Measurements from ENCODE around the gene ALDH1L2. TPM values are rescaled to one million over a fixed set of nuclear protein-coding genes. Genes with fewer than 3 reads are reported as not detected.
A peak's percentile ranks its signal among the peaks of the same experiment; 100 is the strongest.

Gene ALDH1L2
- total and polyA plus RNA-seq, 9 of the 15 experiments (the other 6 are each of a cell fraction or from before 2014, with no cell fraction given) = 1.1 to 9.9 (median 3.8) TPM

DNA sequence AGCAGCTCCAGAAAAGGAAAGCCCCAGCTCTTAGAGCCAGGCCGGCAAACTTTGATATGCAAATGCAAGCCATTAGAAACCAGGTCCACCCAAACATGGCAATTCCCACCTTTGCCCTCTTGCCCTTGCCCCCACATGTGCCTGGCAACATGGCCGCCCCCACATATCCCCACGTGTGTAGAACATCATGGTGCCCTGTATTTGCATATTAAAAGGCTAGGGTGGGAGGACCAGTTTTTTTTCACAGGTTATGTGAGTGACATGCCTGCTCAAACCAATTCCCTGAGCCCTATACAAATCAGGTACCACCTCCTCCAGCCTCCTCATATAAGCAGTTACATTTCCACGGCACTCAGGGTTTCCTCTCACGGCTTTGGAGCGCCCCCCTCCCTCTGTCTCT lies 6.1 kb upstream of the ALDH1L2 start:
- H3K4me2 ChIP-seq (ENCODE audit: insufficient read depth, low read length) = no peak overlapping the region
- H3K4me3 ChIP-seq = no peak overlapping the region
- H3K27ac ChIP-seq (ENCODE audit: extremely low read depth, low read depth, low read length) = no peak overlapping the region
- H3K9me1 ChIP-seq (ENCODE audit: control insufficient read depth, insufficient read depth, low read length) = no peaks in the 10 kb centered on the region
- in situ Hi-C loops (cut with MboI) = no loop called here
- no peak for DNase-seq (ENCODE audit: extremely low read depth in 1 of 4, low spot score in 3 of 4)
- peak; percentile 71 for ATAC-seq
- BruUV-seq (replicated peaks) = no TSS peak
- no peaks in the 10 kb centered on the region for H4K20me1 ChIP-seq (replicated peaks; ENCODE audit: control insufficient read depth, insufficient read depth, low read length)
- no peaks in the 10 kb centered on the region for H3K79me2 ChIP-seq (ENCODE audit: control insufficient read depth, insufficient read depth, low read length)
- no peaks in the 10 kb centered on the region for H3K36me3 ChIP-seq (ENCODE audit: control insufficient read depth, insufficient read depth, low read length)
- H3K27me3 ChIP-seq (ENCODE audit: control insufficient read depth in 2 of 2, insufficient read depth in 2 of 2, low read length in 2 of 2) = no peaks in the 10 kb centered on the region; a peak in 2 of 5 replicates
- no peak for TF ChIP-seq CREM (IDR thresholded peaks at IDR 0.05; ENCODE audit: low read depth)
- 0 out of 4 replicates have a peak, but pooled peaks of 1 of the 2 experiments have one; percentile 14 for TF ChIP-seq MNT (conservative IDR thresholded peaks at IDR 0.05)
- no peak for TF ChIP-seq FOS (IDR thresholded peaks at IDR 0.05; ENCODE audit: extremely low read depth, insufficient read length)
- TF ChIP-seq NR2C1 (IDR thresholded peaks at IDR 0.05) = peak; percentile 19; the same call in 1 of the 2 replicates
- TF ChIP-seq NR2C1 (tag; IDR thresholded peaks at IDR 0.05) = peak; percentile 37; the same call in 1 of the 2 replicates
- peak; percentile 82 for TF ChIP-seq PKNOX1 (IDR thresholded peaks at IDR 0.05)
- peak in 1 of 3 experiments; percentile 56 for TF ChIP-seq YY1 (IDR thresholded peaks at IDR 0.05; ENCODE audit: borderline replicate concordance in 1 of 3, control insufficient read depth in 1 of 3, extremely low read depth in 1 of 3, insufficient read depth in 3 of 3, insufficient read length in 1 of 3, insufficient replicate concordance in 2 of 3, low read depth in 1 of 3, low read length in 2 of 3)
- TF ChIP-seq FUS (optimal IDR thresholded peaks at IDR 0.05; ENCODE audit: low read depth, low read length) = no peak
- TF ChIP-seq SMARCC2 (IDR thresholded peaks at IDR 0.05; ENCODE audit: low read depth) = no peak
- TF ChIP-seq EP400 (IDR thresholded peaks at IDR 0.05) = peak; percentile 22; the same call in 1 of the 2 replicates
- no peak for TF ChIP-seq HNRNPL (IDR thresholded peaks at IDR 0.05; ENCODE audit: low read depth, low read length)
- TF ChIP-seq ARID4B (CRISPR knock-in tag; IDR thresholded peaks at IDR 0.05) = no peak
- no peak for TF ChIP-seq RBM39 (optimal IDR thresholded peaks at IDR 0.05; ENCODE audit: low read depth, low read length)
- no peak for TF ChIP-seq GABPB1 (CRISPR knock-in tag; IDR thresholded peaks at IDR 0.05)
- intact Hi-C loops (cut with micrococcal nuclease) = no loop called here
- WGBS (ENCODE audit: insufficient coverage, low coverage, missing lambda C conversion rate) = 23% methylated on average over 6 of the region's 6 CpGs
- ChIA-PET POLR2A (interaction anchor here (1.5 kb wide), 1 partner anchor 17 kb away, joined by 3 read pairs; the partner anchor contains the start of gene WASHC4), CTCF (ENCODE audit: low intra/inter-chr PET ratio) (no interaction called here)
- no peaks in the 10 kb centered on the region; a peak in 1 of 5 replicates for H3K4me1 ChIP-seq (replicated peaks in 1 of 2; ENCODE audit: control insufficient read depth in 2 of 2, insufficient read depth in 2 of 2, low read length in 2 of 2)
- no peak overlapping the region for H3K9ac ChIP-seq (ENCODE audit: insufficient read depth in 1 of 2, low read depth in 2 of 2, low read length in 2 of 2)
- H3K9me3 ChIP-seq (replicated peaks; ENCODE audit: control insufficient read depth, insufficient read depth, low read depth, low read length) = no peaks in the 10 kb centered on the region; the same call in 1 of the 2 replicates
- no peak for FAIRE-seq
- peak overlapping the region; percentile 75 for H2AFZ ChIP-seq (ENCODE audit: low read depth, low read length)

Measured in K562 (cell line).